ENCODE data around the gene KIFC1.
"Not testable (repeated sequence)": the region's sequence is repeated elsewhere in the genome, so short reads cannot be mapped to it uniquely, and the experiment has no call there.

KIFC1 gene

DNA sequence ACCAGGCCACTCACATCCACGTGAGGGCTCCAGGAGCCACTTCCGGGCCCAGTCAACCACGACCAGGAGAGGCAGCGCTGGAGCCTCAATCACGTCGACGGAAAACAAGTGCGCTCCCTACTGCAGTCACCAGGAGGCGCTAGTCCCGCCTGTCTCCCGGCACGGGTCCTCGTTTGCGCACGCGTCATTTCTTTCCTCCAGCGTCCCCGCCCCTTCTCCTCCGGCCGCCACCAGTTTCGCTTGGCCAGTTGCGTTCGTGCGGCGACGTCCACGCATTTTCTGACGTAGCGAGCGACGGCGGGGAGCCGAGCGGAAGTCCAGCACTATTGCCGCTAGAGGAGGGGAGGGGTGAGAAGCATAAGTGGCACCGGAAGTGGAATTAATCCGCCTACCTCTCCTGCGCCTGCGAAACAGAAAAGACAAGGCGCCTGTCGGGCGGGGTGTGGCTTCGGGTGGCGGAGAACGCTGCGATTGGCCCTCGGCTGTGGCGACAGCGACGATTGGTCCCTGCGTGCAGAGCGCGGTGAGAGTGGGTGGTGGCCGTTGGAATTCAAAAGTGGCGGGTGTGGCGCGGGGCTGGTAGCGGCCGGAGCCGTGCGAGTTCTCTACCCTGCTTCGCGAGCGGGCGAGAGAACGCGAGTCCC is at the start of gene KIFC1:
TSS of gene KIFC1 (plus strand) at position 546 of the 644 bp plus-strand sequence. CDS start 163 bp downstream, outside the sequence.
- DNase-seq = peak; percentile 99

GRCh38 chr6:33343606-33343952 is 48.0 kb upstream of the KIFC1 start:
- DNase-seq = not testable (repeated sequence)

GRCh38 chr6:33343953-33344611 is 47.5 kb upstream of the KIFC1 start:
- no peak for DNase-seq

DNA sequence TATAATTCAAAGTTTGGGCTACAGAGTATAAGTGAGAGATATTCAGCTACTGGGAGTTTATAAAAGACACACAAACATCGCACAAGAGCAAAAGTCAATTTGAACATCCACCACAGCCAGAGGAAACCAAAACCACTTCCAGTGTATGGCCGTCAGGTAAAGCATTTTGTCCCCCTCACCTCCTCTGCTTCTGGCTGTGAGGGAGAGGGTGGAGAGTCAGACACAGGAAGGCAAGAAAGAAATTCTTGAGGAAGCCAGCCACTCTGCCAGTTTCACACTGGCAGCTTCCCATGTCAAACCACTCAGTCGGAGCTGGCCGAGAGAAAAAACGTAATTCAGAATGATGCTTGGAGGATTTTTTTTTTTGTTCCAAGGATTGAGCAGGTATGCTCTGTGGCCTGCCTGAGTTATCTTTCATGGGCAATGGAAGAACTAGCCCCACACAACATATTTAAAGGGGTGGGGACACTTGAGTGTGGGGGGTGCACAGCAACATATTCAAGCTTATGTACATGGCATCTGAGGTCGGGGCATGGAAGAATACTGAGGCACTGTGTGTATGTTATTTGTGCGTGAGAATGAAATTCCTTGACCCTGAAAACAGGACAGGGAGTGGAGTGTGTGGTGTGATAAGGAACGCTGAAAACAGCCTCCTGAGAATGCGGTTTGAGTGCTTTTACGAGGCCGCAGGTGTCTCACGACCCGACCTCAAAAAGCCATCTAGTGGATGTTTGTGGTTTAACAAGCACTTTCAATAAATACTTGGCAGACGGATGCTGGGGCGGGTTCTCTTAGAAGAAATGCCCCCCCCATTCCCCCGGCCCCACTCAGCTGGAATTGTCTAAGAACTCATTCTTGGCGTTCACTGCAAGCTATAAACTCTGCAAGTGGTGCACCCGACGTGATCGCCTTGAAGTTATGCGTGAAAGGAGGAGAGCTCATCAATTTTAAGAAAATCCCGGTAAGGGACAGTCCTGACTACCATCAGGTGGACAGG is 46.6 kb upstream of the KIFC1 start:
- DNase-seq = peak; percentile 62 to 66

- DNase-seq = not testable (repeated sequence)
Measured at GRCh38 chr6:33346972-33347371, 44.7 kb upstream of the KIFC1 start.

- no peak for DNase-seq
Measured at GRCh38 chr6:33347816-33348215, 43.8 kb upstream of the KIFC1 start.

- DNase-seq = not testable (repeated sequence)
Measured at GRCh38 chr6:33355860-33356259, 35.8 kb upstream of the KIFC1 start.

- no peak for DNase-seq
Measured at GRCh38 chr6:33356295-33356694, 35.3 kb upstream of the KIFC1 start.

- not testable (repeated sequence) for DNase-seq
Measured at GRCh38 chr6:33357160-33357871, 34.3 kb upstream of the KIFC1 start.

- DNase-seq = no peak
Measured at GRCh38 chr6:33359331-33359730, 32.3 kb upstream of the KIFC1 start.

GRCh38 chr6:33363486-33363885 is 28.1 kb upstream of the KIFC1 start:
- not testable (repeated sequence) for DNase-seq

GRCh38 chr6:33364475-33365205 is 27.0 kb upstream of the KIFC1 start:
- DNase-seq = peak; percentile 59 to 64

DNA sequence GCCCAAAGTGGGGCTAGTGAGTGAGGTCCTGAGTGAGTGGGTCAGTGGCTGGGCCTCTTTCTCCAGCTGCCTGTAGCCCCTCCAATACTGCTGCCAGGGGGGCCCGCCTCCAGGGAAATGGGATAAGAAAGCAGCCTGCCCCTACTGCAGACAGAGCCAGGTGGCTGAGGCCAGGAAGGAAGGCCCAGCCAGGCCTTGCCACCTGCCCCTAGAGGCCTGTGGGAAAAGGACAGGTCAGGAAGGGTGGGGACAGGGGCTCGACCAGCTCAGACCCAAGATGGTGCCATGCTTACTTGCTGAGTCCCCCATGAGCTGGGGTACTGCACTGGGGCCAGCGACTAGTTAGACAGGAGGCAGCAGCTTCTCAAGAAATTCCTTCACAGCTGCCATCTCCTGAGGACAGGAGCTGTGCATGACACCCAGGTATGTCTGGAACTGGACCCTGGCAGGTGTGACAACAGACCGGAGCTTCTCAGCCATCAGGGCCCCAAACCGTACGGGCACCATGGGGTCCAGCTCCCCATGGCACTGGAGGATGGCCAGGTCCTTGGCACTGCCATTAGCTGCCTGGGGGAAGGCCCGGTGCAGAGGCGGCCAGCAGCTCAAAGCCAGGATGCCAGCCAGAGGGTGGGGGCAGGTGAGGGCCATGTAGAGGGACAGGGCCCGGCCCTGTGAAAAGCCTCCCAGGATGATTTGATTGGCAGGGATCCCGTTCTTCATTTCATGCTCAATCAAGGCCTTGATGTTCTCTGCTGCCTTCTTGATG is 26.2 kb upstream of the KIFC1 start:
- DNase-seq = not testable (repeated sequence)

DNA sequence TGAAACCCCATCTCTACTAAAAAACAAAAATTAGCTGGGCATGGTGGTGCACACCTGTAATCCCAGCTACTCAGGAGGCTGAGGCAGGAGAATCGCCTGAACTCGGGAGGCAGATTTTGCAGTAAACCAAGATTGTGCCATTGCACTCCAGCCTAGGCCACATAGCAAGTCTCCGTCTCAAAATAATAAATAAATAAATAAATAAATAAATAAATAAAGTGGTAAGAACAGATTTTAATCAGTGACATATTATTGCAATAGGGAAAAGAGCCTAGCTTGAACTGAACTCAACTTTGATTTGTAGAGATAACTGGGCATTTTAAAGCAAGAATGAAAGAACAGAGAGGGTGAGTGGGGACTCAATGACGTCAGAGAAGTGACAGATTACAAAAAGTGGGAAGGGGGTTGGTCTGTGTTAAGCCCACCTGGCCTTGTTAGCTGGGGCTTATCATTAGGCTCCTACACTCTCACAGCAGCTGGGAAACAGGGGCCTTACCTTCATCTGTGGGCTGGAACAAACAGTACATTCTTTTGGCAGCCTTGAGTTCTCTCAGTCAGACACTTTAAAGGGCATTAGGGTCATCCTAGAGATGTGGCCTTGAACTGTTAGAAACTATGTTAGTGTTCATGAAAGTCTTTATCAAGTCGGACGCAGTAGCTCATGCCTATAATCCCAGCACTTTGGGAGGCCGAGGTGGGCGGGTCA is 24.5 kb upstream of the KIFC1 start:
- DNase-seq = no peak

DNA sequence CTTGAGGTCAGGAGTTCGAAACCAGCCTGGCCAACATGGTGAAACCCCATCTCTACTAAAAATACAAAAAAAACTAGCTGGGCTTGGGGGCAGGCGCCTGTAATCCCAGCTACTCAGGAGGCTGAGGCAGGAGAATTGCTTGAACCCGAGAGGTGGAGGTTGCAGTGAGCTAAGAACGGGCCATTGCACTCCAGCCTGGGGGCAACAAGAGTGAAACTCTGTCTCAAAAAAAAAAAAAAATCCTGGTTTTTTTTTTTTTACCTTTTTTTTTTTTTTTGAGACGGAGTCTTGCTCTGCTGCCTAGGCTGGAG is 24.0 kb upstream of the KIFC1 start:
- not testable (repeated sequence) for DNase-seq

DNA sequence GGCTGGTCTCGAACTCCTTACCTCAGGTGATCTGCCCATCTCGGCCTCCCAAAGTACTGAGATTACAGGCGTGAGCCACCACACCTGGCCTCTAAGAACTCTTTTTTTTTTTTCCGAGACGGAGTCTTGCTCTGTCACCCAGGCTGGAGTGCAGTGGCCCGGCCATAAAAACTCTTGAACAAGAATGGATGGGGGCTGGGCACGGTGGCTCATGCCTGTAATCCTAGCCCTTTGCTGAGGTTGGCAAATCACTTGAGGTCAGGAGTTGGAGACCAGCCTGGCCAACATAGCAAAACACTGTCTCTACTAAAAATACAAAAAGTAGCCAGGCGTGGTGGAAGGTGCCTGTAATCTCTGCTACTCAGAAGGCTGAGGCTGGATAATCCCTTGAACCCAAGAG is 19.7 kb upstream of the KIFC1 start:
- not testable (repeated sequence) for DNase-seq

GRCh38 chr6:33372526-33373123 is 19.0 kb upstream of the KIFC1 start:
- no peak for DNase-seq

DNA sequence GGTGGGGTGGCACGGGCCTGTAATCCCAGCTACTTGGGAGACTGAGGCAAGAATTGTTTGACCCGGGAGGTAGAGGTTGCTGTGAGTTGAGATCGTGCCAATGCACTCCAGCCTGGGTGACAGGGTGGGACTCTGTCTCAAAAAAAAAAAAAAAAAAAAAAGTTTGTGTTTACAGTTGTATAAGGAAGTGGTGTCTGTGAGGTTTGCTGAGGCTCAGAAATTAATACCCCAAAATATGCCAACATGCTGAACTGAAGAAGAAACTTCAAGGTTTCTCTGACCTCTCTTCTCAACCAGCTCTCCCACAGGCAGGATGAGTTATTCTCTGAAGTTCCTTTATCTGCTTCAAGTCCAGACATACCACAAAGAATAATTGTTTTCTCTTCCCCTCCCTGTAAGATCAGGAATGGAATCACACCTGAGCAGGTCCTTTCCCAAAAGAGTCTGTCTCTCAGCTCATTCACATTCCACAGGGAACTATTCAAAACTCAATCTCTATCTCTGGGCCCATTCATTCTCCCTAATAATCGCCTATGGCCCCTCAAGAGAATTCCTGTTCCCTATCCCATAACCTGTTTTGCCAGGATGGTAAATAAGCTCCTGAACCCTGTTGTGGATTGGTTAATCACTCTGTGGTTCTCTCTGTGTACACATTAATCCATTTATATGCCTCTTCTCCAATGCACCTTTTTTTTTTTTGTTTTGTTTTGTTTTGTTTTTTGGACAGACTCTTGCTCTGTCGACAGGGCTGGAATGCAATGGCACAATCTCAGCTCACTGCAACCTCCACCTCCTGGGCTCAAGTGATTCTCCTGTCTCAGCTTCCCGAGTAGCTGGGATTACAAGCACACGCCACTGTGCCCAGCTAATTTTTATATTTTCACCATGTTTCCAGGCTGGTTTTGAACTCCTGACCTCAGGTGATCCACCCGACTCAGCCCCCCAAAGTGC is 17.4 kb upstream of the KIFC1 start:
- DNase-seq = no peak

DNA sequence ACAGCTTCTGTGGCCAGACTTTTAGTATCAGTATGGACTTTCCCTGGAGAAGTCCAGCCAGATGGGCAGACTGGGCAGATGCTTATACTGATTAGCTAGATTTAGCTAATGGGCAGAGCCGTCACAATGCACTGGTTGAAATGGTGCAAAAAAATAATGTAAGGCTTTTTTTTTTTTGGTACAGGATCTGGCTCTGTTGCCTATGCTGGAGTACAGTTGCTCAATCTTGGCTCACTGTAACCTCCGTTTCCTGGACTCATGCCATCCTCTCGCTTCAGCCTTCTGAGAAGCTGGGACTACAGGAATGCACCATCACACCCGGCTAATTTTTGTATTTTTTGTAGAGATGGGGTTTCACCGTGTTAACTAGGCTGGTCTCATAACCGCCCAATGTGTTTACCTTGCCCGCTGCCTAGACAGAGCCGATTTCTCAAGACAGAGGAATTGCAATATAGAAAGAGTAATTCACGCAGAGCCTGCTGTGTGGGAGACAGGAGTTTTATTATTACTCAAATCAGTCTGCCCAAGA is 16.4 kb upstream of the KIFC1 start:
- DNase-seq = peak; percentile 38 to 60

All from Kasumi-1 (cell line).